ENCODE data around the gene CCDC15. TPM values are rescaled to one million over a fixed set of nuclear protein-coding genes. Genes with fewer than 3 reads are reported as not detected.
A peak's percentile ranks its signal among the peaks of the same experiment; 100 is the strongest.
"Not testable (repeated sequence)": the region's sequence is repeated elsewhere in the genome, so short reads cannot be mapped to it uniquely, and the experiment has no call there.

Gene CCDC15
- total RNA-seq, 1 donor from 2014 or later, result 3.1 TPM

- no peaks in the 10 kb centered on the region for H3K36me3 Mint-ChIP-seq
- no peaks in the 10 kb centered on the region for H3K4me1 Mint-ChIP-seq
- no peak overlapping the region for H3K4me3 Mint-ChIP-seq
- no peak for TF ChIP-seq CTCF (IDR thresholded peaks at IDR 0.05; ENCODE audit: unreplicated experiment)
- peaks cover 15% of the 10 kb centered on the region for H3K9me3 Mint-ChIP-seq
- no peak overlapping the region for H3K27ac Mint-ChIP-seq
- DNase-seq (ENCODE audit: low spot score in 2 of 2, unreplicated experiment in 2 of 2), result no peak
- peaks cover 17% of the 10 kb centered on the region for H3K27me3 Mint-ChIP-seq (ENCODE audit: low read depth)
Measured at GRCh38 chr11:124950601-124951330, 3.2 kb upstream of the CCDC15 start.

- no peak overlapping the region for H3K27ac Mint-ChIP-seq
- no peak for TF ChIP-seq CTCF (IDR thresholded peaks at IDR 0.05; ENCODE audit: unreplicated experiment)
- no peak for DNase-seq (ENCODE audit: low spot score in 2 of 2, unreplicated experiment in 2 of 2)
- no peaks in the 10 kb centered on the region for H3K36me3 Mint-ChIP-seq
- peaks cover 15% of the 10 kb centered on the region for H3K9me3 Mint-ChIP-seq
- H3K4me3 Mint-ChIP-seq, result no peak overlapping the region
- H3K4me1 Mint-ChIP-seq, result no peaks in the 10 kb centered on the region
- H3K27me3 Mint-ChIP-seq (ENCODE audit: low read depth), result peaks cover 15% of the 10 kb centered on the region
Measured at GRCh38 chr11:124951341-124951740, 2.7 kb upstream of the CCDC15 start.

- H3K27ac Mint-ChIP-seq, result no peak overlapping the region
- no peak for TF ChIP-seq CTCF (IDR thresholded peaks at IDR 0.05; ENCODE audit: unreplicated experiment)
- no peaks in the 10 kb centered on the region for H3K27me3 Mint-ChIP-seq (ENCODE audit: low read depth)
- H3K4me3 Mint-ChIP-seq, result no peak overlapping the region
- no peak for DNase-seq (ENCODE audit: low spot score in 2 of 2, unreplicated experiment in 2 of 2)
- no peaks in the 10 kb centered on the region for H3K36me3 Mint-ChIP-seq
- H3K4me1 Mint-ChIP-seq, result no peaks in the 10 kb centered on the region
- H3K9me3 Mint-ChIP-seq, result no peaks in the 10 kb centered on the region
Measured at GRCh38 chr11:124954590-124954955, 571 bp downstream of the CCDC15 start.

- no peak for DNase-seq (ENCODE audit: low spot score in 2 of 2, unreplicated experiment in 2 of 2)
- H3K9me3 Mint-ChIP-seq, result no peaks in the 10 kb centered on the region
- H3K36me3 Mint-ChIP-seq, result no peaks in the 10 kb centered on the region
- no peak overlapping the region for H3K27ac Mint-ChIP-seq
- H3K4me1 Mint-ChIP-seq, result no peaks in the 10 kb centered on the region
- no peak for TF ChIP-seq CTCF (IDR thresholded peaks at IDR 0.05; ENCODE audit: unreplicated experiment)
- no peaks in the 10 kb centered on the region for H3K27me3 Mint-ChIP-seq (ENCODE audit: low read depth)
- H3K4me3 Mint-ChIP-seq, result no peak overlapping the region
Measured at GRCh38 chr11:124955035-124955434, 1.0 kb downstream of the CCDC15 start.

GRCh38 chr11:124961972-124962609 is 8.1 kb downstream of the CCDC15 start:
- Mint-ChIP-seq H3K9me3 (no peaks in the 10 kb centered on the region), H3K4me1 (no peaks in the 10 kb centered on the region), H3K27me3 (ENCODE audit: low read depth) (no peaks in the 10 kb centered on the region), H3K27ac (no peak overlapping the region), H3K36me3 (peaks cover 4% of the 10 kb centered on the region), H3K4me3 (no peak overlapping the region)
- TF ChIP-seq CTCF (IDR thresholded peaks at IDR 0.05; ENCODE audit: unreplicated experiment), result peak; percentile 50
- no peak for DNase-seq (ENCODE audit: low spot score in 2 of 2, unreplicated experiment in 2 of 2)

GRCh38 chr11:124968197-124968596 is 14.2 kb downstream of the CCDC15 start:
- not testable (repeated sequence) for H3K9me3 Mint-ChIP-seq; H3K36me3 Mint-ChIP-seq; H3K4me1 Mint-ChIP-seq; DNase-seq (ENCODE audit: low spot score in 2 of 2, unreplicated experiment in 2 of 2); H3K27ac Mint-ChIP-seq; H3K27me3 Mint-ChIP-seq (ENCODE audit: low read depth); H3K4me3 Mint-ChIP-seq

All from mesothelial cell of epicardium (in vitro differentiated cells).